ENCODE results near the gene WDR36.

The WDR36 gene

GRCh38 chr5:111106320-111106948 lies 14.3 kb downstream of the WDR36 start:
- no peak for DNase-seq (ENCODE audit: low read depth in 2 of 2)

DNA sequence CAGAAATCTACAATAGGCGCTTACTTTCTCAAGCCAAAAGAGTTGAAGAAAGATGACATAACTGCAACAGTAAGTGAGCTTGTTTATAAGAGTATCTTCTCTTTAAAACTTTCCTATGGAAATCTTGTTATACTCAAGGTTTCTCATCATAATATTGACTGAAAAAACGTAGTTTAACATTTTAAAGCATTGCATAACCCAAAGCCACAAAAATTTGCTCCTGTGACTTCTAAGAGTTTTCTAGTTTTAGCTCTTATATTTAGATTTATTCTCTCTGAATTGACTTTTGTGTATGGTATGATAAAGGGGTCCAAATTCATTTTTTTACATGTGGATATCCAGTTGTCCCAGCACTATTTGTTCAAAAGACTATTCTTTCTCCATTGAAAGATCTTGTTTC lies 15.2 kb downstream of the WDR36 start:
- no peak for DNase-seq (ENCODE audit: low read depth in 2 of 2)

- DNase-seq (ENCODE audit: low read depth in 2 of 2), result no peak
Measured at GRCh38 chr5:111111956-111112355, 19.8 kb downstream of the WDR36 start.

DNA sequence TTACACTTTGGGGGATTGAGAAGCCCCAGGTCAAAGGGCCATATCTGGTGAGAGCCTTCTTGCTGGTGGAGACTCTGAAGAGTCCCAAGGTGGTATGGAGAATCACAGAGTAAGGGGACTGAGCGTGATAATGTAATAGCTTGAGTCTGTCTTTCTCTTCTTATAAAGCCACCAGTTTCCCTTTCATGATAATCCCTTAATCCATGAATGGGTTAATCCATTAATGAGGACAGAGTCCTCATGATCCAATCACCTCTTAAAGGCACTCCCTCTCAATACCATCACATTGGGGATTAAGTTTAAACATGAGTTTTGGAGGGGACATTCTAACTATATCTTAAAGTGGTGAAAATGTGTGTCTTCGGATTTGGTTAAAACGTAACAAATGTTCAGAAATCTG lies 21.5 kb downstream of the WDR36 start:
- no peak for DNase-seq (ENCODE audit: low read depth in 2 of 2)

GRCh38 chr5:111115229-111115628 lies 23.1 kb downstream of the WDR36 start:
- DNase-seq (ENCODE audit: low read depth in 2 of 2), result no peak

- DNase-seq (ENCODE audit: low read depth in 2 of 2), result no peak
Measured at GRCh38 chr5:111116550-111116949, 24.4 kb downstream of the WDR36 start.

DNA sequence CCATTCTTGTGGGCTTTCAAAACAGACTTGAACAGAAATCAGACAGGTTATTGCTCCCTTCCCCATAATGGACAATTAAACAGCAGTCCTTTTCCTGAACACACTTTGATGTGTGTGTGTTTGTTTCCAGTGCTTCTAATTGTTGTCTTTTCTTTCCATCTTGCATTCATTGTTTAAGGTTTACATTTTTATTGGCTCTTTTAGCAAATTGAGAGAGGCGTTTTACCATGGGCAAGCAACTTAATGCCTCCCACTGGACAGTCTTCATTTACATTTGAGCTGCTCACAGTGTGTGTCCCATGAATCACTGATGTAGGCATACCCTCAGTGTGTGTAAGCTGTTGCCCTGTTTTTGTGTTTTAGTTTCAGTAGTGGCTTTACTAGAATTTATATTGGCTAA lies 25.0 kb downstream of the WDR36 start:
- DNase-seq (ENCODE audit: low read depth in 2 of 2), result no peak

DNA sequence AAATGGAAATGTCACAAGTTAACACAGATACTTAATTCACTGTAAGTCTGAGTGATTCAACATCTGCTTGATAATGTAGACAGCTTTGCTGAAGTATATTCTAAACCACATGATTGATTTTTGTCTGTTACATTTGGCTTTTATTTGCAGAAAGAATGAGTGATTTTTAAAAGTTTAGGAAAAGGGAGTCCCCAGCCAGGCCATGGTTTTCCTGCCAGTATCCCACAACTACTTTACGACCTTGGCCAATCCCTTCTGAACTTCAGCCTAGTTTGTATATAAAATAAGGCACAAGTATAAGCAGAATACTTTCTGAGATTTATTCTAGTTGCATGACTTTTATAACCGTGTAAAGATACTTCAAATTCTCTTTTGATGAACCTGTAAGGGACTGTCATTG lies 27.1 kb downstream of the WDR36 start:
- DNase-seq (ENCODE audit: low read depth in 2 of 2), result no peak

DNA sequence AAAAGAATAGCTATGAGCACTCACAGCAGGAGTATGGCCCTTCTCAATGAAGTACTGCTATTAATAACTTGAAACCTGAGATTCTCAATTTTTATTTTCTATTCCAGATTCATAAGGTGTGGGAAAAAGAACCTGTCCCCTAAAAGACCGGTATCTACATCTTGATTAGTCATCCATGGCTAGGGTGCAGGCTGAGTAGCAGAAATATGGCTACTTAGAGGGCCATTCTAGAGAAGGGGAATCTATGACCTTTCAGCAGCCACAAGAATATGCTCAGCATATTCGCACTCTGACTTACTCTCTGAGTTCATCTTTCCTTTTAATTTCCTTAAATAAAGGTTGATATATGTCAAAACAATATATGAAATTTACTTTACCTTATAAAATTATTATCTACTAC lies 27.7 kb downstream of the WDR36 start:
- DNase-seq (ENCODE audit: low read depth in 2 of 2), result no peak

DNA sequence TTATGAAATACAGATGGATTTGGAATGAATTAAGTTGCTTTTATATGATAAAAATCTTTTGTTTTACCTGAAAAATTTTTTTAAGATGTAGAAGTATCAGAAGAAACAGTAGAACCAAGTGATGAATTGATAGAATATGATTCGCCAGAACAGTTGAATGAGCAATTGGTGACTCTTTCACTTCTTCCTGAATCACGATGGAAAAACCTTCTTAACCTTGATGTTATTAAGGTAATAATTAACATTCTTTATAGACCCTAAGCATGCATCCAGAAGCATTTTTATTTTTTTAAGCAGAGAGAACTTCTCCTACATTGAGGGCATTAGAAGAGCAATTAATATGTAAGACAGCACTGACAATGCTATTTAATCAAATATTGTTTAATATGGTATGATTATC lies 28.8 kb downstream of the WDR36 start:
- no peak for DNase-seq (ENCODE audit: low read depth in 2 of 2)

DNA sequence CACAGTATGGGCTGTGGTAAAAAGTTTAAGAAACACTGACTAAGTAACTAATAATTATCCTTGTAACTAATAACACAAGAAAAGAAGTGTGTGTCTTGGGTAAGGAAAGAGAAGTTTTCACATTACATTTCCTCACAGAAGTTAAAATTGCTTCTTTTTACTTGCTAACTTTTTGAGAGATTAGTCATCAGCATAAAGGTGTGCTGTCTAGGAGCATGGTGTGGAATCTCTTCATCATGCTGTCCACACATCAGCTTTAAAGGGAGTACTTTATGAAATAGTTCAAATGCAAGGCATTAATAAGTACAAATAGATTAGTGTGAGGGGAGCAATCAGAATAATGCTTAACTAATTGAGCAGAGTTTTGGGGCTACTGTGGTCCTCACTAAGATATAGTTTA lies 29.8 kb downstream of the WDR36 start:
- no peak for DNase-seq (ENCODE audit: low read depth in 2 of 2)

GRCh38 chr5:111122398-111122797 lies 30.2 kb downstream of the WDR36 start:
- no peak for DNase-seq (ENCODE audit: low read depth in 2 of 2)

DNA sequence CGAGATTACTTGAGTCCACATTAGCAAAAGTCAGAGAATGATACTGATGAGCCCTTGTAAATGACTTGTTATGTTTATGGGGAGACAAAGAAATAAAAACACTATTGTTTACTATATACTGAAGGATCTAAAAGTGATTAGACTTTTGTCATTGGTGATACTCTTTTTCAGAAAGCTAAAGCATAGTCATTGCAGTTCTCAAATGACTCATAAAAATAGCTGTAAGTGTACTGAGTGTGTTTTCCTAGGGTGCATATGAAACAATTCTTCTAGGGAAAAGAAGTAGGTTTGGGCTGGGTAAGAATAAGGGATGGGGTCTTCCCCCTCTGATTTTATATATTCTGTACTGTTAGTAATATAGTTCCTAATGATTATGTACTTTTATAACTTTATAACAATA lies 32.6 kb downstream of the WDR36 start:
- DNase-seq (ENCODE audit: low read depth in 2 of 2), result no peak

DNA sequence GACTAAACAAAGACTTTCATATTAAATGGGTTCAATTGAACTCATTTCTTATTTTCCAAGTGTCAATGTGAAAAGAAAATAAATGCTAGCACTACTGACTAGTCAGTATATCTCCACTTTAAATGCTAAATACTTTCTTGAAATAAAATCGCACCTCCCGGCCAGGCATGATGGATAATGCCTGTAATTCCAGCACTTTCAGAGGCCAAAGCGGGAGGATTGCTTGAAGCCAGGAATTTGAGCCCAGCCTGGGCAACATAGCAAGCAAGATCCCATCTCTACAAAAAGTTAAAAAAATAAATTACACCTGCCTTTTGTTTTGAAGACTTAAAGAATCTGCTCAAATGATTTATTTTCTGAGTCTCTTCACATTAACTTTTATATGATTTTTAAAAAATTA lies 34.7 kb downstream of the WDR36 start:
- DNase-seq (ENCODE audit: low read depth in 2 of 2), result no peak

GRCh38 chr5:111127453-111128195 lies 35.5 kb downstream of the WDR36 start:
- no peak for DNase-seq (ENCODE audit: low read depth in 2 of 2)

GRCh38 chr5:111129938-111130337 lies 37.8 kb downstream of the WDR36 start:
- no peak for DNase-seq (ENCODE audit: low read depth in 2 of 2)

- no peak for DNase-seq (ENCODE audit: low read depth in 2 of 2)
Measured at GRCh38 chr5:111131356-111131755, 39.2 kb downstream of the WDR36 start.

DNA sequence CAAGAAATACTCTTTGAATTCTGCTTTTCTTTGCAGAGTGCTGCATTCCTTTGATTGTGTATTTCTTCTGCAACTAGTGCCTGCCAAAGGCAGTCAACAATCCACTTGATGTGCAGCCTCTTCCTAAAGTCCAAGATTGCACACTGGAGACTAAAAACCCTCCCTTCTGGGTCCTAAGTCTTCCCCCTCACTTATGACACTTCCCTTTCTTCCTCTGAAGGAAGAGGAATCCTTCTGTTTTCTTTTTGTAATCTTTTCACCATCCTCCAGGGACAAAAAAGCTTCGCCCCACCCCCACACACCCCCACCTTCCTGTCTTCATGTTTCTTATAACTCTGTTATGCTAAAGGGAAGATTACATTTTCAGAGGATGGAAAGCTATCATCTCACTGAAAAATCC lies 39.9 kb downstream of the WDR36 start:
- DNase-seq (ENCODE audit: low read depth in 2 of 2), result no peak

- no peak for DNase-seq (ENCODE audit: low read depth in 2 of 2)
Measured at GRCh38 chr5:111132731-111133435, 40.7 kb downstream of the WDR36 start.

GRCh38 chr5:111133436-111133751 lies 41.2 kb downstream of the WDR36 start:
- DNase-seq (ENCODE audit: low read depth in 2 of 2), result no peak

- DNase-seq (ENCODE audit: low read depth in 2 of 2), result no peak
Measured at GRCh38 chr5:111134087-111134486, 41.9 kb downstream of the WDR36 start.

DNA sequence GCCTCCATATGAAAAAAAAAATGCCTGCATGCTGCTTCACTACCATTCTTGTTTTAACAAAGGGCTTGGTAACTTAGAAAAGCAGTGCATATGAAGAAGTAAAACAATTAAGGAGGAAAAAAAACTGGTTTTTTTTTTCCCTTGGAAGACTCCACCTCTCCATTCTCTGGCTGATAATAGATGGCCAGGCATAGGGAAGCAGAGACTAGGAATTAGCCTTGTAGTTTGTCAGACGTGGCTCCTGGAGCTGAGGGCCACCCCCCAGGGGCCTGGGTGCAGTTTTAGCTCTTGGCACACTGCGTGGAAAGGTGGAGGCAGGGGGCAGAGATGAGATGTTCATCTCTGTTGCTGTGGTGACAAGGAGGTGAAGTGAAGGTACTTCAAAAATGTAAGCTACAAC lies 42.7 kb downstream of the WDR36 start:
- no peak for DNase-seq (ENCODE audit: low read depth in 2 of 2)

- no peak for DNase-seq (ENCODE audit: low read depth in 2 of 2)
Measured at GRCh38 chr5:111135363-111135762, 43.2 kb downstream of the WDR36 start.

Measured in stimulated activated CD8-positive, alpha-beta memory T cell treated with anti-CD3 and anti-CD28 coated beads, Interleukin-7, amount 100 ng/mL, for 4 hours (primary cell).